NCI-H2029 treated with DMSO at 0.1 percent for 48 hours (cell line): ENCODE data around the gene AMIGO2.
A peak's percentile ranks its signal among the peaks of the same experiment; 100 is the strongest.
"Not testable (repeated sequence)": the region's sequence is repeated elsewhere in the genome, so short reads cannot be mapped to it uniquely, and the experiment has no call there.

Experiments used
- DNase-seq: peaks from one replicate; lab custom pipeline; 2025; lab: John Stamatoyannopoulos, UW

Gene AMIGO2, protein sequence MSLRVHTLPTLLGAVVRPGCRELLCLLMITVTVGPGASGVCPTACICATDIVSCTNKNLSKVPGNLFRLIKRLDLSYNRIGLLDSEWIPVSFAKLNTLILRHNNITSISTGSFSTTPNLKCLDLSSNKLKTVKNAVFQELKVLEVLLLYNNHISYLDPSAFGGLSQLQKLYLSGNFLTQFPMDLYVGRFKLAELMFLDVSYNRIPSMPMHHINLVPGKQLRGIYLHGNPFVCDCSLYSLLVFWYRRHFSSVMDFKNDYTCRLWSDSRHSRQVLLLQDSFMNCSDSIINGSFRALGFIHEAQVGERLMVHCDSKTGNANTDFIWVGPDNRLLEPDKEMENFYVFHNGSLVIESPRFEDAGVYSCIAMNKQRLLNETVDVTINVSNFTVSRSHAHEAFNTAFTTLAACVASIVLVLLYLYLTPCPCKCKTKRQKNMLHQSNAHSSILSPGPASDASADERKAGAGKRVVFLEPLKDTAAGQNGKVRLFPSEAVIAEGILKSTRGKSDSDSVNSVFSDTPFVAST

GRCh38 chr12:47079468-47079980 lies at the start of gene AMIGO2, which contains the start of gene PCED1B:
TSS of gene AMIGO2 (minus strand) at chr12:47079959. CDS start at chr12:47079002, 957 bp downstream.
TSS of gene PCED1B (plus strand) at chr12:47079621. CDS start at chr12:47235064, 155,443 bp downstream.
- DNase-seq, result peak; percentile 36

DNA sequence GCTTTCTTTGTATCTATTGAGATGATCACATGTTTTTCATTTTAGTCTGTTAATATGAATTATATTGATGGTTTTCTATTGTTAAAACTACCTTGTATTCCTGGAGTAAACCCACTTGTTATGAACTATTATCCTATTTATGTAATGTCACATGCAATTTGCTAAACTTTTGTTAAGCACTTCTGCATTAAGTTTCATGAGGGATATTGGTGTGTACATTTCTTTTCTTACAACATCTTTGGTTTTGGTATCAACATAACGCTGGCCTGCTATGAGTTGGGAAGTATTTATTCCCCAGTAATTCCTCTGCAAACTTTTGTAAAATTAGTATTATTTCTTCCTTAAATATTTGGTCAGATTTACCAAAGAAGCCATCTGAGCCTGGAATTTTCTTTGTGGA lies 46.5 kb upstream of the AMIGO2 start:
- no peak for DNase-seq

DNA sequence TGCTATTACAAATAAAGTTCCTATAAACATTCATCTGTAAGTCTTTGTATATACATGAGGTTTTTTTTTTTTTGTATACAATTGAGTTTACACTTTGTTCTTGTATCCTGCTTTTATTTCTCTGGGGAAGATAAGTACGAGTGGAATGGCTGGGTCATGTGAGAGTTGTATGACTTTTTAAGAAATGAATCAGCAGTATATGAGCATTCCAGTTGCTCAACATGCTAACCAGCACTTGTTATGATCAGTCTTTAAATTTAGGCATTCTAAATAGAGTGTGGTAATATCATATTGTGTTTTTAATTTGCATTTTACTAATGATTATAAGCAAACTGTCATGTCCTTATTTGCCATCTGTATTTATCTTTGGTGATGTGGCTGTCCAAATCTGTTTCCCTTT lies 44.7 kb upstream of the AMIGO2 start:
- DNase-seq, result no peak

- no peak for DNase-seq
These were observed 44.0 kb upstream of the AMIGO2 start for GRCh38 chr12:47123730-47124129.

DNA sequence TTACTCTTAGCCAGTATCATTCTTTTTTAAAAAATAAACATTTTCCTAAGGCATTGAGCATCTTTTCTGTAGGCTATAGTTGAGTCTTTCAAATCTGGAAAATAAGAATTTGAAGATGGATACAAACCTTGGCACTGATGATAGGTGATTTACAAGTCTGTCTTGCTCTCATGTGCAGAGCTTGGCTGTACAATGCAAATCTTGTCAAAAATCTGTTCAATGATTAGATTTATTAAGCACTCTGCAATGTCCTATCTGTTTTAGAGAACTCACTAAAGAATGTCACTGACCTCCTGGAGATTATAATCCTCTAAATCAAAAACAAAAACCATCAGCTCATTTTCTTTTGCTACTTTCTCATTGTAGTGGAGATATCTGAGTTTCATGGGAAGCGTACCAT lies 42.8 kb upstream of the AMIGO2 start:
- no peak for DNase-seq

GRCh38 chr12:47121146-47121545 lies 41.4 kb upstream of the AMIGO2 start:
- DNase-seq, result no peak

- no peak for DNase-seq
These were observed 41.0 kb upstream of the AMIGO2 start for GRCh38 chr12:47120736-47121135.

DNA sequence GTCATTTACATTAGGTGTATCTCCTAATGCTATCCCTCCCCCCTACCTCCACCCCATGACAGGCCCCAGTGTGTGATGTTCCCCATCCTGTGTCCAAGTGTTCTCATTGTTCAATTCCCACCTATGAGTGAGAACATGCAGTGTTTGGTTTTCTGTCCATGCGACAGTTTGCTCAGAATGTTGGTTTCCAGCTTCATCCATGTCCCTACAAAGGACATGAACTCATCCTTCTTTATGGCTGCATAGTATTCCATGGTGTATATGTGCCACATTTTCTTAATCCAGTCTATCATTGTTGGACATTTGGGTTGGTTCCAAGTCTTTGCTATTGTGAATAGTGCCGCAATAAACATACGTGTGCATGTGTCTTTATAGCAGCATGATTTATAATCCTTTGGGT lies 37.5 kb upstream of the AMIGO2 start:
- not testable (repeated sequence) for DNase-seq

GRCh38 chr12:47114481-47114892 lies 34.7 kb upstream of the AMIGO2 start:
- no peak for DNase-seq

DNA sequence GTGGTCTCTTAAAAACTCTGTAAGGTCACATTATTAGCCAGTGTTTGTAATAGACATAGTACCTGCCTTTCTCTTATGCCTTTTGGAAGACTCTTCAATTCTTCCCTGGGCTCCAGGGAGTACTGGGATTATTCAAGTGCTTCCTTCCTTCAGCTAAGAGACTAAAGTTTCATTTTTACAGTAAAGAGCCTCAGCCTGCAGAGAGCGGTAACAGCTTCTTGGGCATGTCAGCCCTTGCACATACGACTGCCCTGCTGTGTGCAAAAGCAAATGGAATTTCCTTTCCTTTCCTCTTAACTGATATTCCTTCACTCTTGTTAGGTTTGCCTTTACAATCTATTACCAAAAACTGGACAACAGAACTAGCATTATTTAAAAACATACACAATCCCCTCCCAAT lies 32.9 kb upstream of the AMIGO2 start:
- no peak for DNase-seq

GRCh38 chr12:47111854-47112253 lies 32.1 kb upstream of the AMIGO2 start:
- no peak for DNase-seq

GRCh38 chr12:47111392-47111778 lies 31.6 kb upstream of the AMIGO2 start:
- DNase-seq, result no peak

GRCh38 chr12:47110718-47111391 lies 31.1 kb upstream of the AMIGO2 start:
- no peak for DNase-seq

DNA sequence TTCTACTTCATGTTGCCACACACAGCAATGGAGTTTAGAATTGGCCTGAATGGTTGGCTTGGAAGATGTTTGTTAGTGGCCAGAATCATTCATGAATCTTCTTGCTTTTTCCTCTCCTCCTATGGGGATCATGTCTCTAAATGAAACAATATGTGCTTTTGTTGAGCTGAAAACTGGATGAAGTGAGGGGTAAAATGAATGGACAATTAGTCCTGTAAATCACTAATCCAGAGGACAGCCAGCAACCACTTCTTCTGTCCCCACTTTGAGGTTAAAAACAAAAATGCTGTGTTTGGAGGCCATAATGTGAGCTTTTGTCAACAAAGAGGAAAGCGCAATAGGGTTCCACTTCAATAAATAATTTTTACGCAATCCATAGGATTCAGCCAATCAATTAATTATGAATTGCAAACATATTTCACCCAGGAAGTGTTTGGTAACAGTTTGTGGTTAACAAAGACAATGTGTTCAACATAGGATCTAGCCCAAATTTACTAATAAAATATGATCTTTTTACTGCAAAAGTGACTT lies 30.3 kb upstream of the AMIGO2 start:
- no peak for DNase-seq

DNA sequence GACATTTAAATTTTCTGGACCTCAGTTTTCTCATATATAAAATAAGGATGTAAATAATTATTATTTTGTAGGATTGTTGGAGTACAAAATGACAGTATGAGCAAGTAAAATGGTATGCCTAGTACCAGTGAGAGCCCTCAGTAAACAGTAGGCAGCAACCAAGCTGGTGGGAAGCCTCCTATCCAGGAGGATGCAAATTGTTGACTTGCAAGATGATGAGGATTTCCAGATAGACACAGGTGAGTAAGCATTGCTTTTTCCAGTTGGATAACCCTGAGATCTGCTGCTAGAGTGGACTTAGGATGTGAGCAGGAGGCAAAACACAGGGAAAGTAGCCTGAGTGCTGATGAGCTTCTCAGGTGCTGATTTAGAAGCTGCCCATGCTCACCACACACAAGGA lies 28.2 kb upstream of the AMIGO2 start:
- no peak for DNase-seq

GRCh38 chr12:47107446-47107845 lies 27.7 kb upstream of the AMIGO2 start:
- no peak for DNase-seq

GRCh38 chr12:47105914-47106674 lies 26.3 kb upstream of the AMIGO2 start:
- DNase-seq, result peak; percentile 77

- DNase-seq, result no peak
These were observed 23.3 kb upstream of the AMIGO2 start for GRCh38 chr12:47102845-47103651.

DNA sequence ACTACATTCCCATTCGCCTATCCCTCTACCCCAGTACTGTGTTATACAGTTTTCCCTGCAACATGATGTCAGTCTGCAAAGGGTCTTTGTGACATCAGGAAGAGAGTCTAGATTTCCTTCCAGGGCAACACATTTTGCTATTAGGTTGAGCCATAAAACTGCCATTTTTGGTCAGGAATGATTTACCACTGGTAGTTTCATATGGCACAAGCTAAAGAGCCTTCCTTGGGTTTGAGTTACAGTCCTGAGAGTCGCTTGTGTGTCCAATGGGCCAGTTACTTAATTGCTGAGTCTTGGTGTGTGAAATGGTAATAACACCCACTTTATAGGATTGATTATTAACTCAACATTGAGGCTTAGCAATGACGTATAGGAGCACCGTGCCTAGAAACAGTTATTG lies 22.6 kb upstream of the AMIGO2 start:
- DNase-seq, result no peak

DNA sequence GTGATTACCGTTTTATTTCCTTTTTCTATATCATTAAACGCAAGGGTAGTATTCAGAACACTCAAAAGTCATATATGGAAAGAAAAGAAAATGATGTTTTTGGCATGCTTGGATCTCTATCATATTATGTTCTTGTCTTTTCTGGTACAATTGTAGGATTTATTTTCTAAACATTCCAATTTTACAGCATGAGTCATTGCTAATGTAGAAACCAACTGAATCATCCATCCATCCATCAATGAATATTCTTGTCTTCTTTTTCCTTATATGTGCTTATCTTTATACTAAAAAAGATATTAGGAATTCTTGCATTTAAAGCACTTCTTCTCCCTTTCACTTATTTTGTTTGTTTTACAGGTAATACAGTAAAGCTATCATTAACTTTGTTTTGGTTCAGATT lies 20.4 kb upstream of the AMIGO2 start:
- no peak for DNase-seq

GRCh38 chr12:47099610-47100009 lies 19.9 kb upstream of the AMIGO2 start:
- DNase-seq, result no peak
